GM18519 (cell line): ENCODE results near the gene TREML2.

ENCODE experiments used
- ATAC-seq: cut with Tn5 transposase; IDR thresholded peaks from one replicate; pipeline ENCODE4 v1.9.1; 2021; ENCODE audit warnings: mild to moderate bottlenecking, moderate library complexity; ENCODE audit not compliant: unreplicated experiment, low FRiP score

TREML2 gene

DNA sequence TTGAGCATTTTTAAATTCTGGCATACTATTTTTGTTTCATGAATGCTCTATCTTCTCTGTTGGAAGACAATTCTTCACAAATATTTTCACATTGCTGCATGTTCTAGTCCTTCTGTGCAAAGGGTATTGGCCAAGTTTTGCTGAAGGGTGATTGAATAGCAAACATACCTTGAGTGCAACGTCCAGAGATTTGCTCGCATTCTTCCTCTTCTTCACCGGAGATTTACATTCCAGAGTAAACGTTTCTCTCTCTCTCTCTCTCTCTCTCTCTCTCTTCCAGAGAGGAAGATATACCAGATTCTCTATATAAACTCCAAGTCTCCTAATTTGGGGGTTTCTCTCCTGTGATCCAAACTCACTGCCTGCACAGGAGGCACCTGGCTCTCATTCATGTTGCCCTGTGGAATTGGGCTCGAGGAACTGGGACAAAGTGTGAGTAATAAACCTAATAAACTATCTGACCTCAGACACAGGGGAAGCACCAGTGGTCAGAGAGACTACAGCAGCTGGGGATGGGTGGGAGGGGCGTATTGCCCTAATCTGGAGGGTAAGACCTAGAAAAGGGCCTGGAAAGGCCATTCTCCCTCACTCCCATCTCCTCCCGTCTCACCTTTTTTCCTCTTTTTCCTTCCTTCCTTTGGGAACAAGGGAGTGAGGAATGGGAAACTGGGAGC lies 45.7 kb downstream of the TREML2 start:
- no peak for ATAC-seq

DNA sequence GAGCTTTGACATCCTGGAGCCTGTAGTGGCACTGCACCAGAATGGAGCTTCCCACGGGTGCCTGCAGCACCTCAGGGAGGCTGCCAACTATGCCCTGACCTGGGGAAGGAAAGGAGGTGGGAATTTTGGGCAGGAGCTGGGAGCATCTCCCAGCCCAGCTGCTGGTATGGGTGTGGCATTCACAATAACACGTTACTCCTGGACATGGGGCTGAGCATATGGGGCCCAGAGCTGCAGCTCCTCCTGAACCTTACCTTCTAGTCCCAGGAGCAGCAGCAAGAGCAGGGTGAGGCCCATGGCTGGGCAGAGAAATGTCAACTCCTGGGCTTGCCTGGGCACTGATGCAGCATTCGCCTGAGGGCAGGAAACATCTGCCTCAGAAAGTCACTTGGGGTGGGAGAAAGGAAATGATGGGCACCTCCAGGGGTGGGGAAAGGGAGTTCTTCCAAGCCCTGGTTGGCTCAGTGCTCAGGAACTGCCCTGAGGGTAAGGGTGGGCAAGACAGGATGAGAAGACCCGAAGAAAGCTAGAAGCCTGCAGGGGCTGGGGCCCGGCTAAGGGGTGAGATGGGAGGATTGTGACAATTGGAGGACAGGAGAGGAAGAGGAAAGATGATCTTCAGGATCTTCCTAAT lies 46.8 kb downstream of the TREML2 start, which contains the start of gene TREML1:
Gene TREML1, minus strand, starts transcription at position 356 of the 634 bp plus-strand sequence. Its CDS starts 59 bp downstream, at position 297.
- ATAC-seq, result no peak

DNA sequence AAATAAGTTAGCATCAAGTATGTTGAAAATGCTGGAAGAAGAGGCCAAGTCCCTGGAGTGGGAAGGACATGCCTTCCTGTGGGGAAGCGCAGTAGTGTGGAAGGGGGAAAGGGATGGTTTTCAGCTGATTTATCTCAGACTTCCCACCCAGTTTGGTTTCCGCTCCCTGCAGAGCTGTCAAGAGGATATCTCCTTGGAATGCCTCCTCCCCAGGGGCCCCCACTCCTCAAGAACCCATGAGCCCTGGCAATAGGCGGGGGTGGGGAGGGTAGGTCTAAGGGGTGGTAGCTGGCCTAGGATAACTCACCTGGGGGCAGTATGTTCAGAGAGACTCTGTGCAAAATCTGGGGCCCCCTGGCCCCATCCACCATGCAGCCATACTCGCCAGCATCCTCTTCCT lies 47.5 kb downstream of the TREML2 start:
- no peak for ATAC-seq

DNA sequence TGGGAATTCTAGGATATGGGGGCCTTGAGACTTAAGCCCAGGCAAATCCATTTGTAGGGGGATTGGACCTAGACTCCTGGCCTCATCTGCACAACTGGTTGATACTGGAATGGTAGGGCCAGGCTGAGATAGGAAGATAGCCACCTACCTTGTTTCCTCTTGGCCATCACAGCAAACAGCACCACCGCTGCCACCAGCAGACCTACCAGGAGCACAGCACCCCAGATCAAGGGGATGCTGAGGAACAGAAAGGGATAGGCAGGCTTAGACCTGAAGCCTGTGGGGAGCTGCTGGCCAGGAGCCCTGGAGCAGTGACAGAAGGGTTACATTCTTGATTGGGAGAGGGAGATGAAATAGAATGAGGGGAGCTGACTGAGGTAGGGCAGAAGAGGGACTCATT lies 50.3 kb downstream of the TREML2 start:
- no peak for ATAC-seq

DNA sequence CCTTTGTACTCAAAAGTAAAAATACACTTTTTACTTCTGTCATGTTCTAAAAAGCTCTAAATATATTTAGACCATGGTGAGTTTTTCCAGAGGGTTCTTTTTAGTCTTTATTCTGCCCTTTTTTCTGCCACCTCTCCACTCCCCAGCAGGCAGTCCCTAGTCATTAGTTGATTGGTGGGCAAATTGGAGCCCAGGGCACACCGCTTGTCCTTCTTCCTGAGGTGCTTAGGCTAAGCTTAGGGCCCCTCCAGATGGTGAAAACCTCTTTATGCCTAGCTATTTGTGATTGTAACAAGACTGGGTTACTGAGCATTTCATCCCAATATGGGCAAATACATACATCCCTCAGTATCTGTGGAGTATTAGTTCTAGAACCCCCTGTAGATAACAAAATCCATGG lies 53.0 kb downstream of the TREML2 start:
- ATAC-seq, result no peak
